HG03520 (cell line): Measurements from ENCODE around the gene MUC6.

Source experiments
- ATAC-seq: cut with Tn5 transposase; IDR thresholded peaks from one replicate; pipeline ENCODE4 v1.9.1; 2021; ENCODE audit warnings: mild to moderate bottlenecking, moderate library complexity; ENCODE audit not compliant: unreplicated experiment

Gene MUC6

DNA sequence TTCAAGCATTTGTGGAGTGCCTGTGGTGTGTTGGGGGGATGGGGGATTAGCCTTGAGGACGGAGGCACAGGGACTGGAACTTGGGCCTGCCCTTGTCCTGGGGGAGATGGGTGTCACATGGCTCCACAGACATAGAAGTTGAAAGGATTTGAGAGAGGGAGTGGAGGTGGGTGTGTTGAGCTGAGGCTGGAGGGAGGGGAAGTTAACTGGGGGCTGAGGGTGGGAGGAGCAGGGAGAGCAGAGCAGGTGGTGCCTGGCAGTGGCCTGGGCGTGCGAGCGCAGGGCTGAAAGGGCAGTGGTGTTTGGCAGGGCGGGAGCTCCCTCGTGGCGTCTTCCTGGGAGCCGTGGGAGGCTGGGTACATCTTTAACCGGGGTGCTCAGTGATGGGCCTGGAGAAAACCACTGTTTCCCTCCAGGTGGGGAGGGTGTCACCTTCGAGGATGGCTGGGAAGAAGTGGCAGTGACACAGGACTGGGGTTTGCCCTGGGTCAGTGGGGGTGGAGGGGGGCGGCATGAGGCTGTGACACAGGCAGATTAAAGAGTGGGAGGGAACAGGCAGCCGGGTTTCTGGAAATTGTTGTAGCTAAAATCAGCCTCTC, 65.3 kb downstream of the MUC6 start:
- ATAC-seq: no peak

DNA sequence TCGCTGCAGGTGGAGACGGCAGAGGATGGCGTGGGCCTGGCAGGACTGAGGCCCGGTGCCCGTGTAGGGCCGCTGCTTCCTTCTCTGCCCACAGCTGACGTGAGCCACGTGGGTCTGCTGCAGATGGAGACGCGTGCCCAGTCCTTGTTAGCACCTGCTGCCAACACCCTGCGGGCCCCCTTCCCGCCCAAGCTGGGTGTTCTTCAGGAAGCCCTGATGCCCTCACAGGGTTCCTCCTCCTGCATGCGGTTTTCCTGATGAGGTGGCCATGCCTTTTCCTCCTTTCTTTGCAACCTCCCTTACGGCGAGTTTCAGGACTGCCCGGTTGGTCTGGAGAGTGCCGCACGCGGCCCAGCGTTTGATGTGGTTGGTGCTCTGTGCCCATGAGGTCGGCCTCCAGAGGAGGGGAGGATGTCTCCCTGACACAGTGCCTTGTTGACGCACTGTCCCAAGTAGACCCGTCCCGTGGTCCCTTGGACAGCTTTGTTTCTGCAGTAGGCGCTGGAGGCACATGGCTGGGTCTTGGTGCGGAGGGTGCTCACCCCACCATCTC, 66.1 kb downstream of the MUC6 start:
- ATAC-seq: no peak

DNA sequence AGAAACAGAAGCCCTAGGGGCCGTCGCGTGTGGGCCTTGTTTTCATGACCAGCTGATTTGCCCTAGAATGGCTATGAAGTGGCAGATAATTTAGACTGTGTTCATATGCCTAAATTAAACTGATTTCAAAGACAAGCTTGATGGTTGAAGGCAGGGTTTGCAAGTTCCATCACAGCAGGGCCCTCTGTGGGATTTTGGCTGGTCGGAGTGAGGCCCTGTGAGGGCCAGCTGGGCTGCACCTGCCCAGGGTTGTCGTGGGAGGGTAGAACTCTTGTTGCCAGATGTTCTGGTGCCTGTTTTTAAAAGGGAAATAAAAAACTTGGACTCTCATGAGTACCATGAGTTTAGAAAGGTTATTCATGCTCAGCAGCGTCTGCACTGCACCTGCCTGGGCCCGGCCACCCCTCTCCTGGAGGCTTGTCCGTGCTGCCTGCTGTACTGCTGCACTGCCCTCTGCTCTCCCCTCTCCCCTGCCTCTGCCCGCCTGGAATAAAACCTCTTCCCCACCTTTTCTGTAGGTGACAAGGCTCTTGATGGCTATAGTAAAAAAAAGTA, 66.8 kb downstream of the MUC6 start:
- no peak for ATAC-seq

DNA sequence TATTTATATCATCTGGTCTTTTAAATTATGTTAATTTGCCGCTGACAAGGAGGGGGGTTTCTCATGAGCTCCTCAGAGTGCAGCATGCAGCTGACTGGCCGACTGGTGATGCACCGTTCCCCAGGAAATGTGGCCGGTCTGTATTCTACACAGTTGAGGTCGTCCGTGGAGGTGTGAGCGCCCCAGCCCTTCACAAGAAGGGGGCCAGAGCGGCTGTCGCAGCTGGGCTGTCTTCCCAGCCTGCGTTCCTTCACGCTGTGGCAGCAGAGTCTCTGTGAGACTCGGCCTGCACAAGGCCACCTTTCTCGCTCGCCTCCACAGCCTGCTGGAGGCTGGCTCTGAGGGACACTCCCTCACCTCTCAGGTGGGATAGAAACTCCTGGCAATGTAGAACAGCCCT, 67.7 kb downstream of the MUC6 start:
- ATAC-seq: no peak

DNA sequence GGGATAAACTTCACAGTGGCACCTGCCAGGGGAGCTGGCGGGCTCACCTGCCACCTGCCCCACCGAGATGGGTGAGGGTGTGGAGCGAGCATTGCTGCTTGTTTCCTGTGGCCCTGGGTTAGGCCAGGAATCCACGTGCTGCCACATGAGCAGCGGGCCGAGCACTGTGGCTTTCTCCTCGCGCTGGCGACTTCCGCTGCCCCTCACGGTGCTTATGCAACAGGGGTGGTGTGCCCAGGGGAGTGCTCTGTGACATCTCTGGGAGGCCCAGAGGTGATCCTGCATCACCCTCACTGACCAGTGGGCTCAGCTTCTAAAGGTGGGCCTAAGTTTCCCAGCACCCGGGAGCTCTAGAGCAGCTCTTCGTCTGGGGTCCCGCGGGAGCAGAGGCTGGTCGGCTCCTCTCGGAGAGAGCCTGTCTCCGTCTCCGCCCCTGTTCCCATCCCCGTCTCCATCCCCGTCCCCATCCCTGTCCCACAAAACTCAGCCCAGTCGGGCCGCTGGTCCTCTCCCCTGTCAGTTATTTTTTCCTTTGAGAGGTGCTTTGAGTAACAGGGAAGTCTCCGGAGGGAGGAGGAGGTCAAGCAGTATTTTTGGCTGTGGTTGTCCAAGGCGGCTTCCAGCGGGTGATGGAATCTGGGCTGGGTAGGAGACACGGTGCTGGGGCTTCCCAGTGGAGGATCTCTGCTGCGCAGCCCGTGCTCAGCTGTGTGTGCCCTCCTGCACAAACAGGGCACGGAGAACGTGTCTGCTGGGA, 68.3 kb downstream of the MUC6 start:
- ATAC-seq: no peak

DNA sequence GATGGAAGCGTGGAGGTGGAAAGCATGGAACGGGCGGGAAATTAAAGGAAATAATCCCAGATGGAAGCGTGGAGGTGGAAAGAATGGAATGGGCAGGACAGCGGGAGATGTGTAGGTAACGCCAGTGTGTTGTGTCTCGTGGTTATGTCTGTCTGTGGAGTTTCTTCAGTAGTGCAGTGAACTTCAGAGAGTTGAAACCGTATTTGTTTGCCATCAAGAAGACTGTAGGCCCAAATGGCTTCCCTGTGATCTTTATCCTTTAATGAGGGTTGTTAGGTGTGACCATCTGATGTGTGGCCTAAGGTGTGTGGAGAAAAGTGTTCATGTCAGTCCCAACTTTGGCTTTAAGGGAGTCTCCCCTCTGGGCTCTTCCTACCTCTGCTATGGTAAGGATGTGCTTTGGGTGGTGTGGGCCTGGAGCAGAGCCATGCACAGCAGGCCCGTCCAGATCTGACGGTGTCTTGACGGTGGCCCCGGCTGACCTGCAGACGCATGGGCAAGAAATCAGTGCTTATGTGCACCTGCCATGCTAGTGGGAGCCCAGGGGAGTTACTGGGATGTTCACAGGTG, 71.2 kb downstream of the MUC6 start:
- no peak for ATAC-seq

DNA sequence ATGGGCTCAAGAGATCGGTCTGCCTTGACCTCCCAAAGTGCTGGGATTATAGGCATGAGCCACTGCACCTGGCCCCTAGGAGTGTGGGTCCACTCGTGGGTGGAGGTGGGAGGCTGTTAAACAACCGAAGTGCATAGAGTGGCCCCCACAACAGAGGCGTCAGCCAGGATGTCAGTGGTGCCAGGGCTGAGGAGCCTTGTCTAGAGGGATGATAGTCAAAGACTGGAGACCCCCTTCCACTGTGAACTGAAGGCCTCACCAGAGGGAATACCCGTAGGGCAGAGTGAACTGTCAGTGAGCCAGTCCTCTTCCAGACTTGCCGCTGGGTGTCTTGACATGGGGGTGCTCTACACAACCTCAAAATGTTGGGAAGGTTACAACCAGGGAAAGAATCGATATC, 72.7 kb downstream of the MUC6 start:
- no peak for ATAC-seq
